ENCODE measurements around the gene AGAP3. TPM values are rescaled to one million over a fixed set of nuclear protein-coding genes. Genes with fewer than 3 reads are reported as not detected.
A peak's percentile ranks its signal among the peaks of the same experiment; 100 is the strongest.

Gene AGAP3
- total RNA-seq, 2 donors from 2014 or later = 50.8 to 79.2 TPM

DNA sequence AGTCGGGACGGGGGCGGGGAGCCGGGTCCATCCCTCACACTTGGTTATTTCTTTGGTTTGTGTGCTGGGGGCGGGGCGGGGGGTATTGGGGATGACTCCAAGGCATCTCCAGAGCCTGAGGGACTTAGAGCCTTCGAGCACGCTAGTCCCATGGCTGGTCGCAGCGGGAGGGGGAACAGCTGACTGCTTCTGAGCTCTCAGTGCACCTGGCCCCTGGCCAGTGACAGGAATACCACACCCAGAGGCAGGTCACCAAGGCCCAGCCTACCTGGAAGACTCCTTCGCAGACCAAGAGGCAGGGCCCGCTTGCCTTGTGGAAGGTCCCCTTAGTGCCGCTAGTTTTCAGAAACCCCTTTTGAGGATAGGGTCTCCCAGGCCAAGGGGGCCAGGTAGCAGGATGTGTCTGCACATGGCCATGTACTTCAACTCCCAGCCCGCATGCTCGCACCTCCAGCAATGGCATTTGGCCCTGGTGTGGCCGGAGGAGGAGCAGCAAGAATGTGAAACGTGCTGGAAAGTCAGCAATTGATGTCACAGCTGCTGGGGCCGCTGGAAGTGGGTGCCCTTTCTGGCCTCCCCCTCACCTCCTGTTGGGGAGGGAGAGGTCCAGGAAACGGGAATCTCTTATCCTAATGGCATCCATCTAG lies 40.3 kb downstream of the AGAP3 start:
- Histone ChIP-seq H3K36me3 (no peaks in the 10 kb centered on the region), H3K9ac (ENCODE audit: low read depth in 2 of 2, low read length in 2 of 2) (no peak overlapping the region), H3K27ac (peak overlapping the region; percentile 82), H3K9me3 (no peaks in the 10 kb centered on the region), H3K27me3 (no peaks in the 10 kb centered on the region), H3K4me3 (no peak overlapping the region), H3K4me1 (peaks cover 4% of the 10 kb centered on the region)
- TF ChIP-seq CTCF (IDR thresholded peaks at IDR 0.05) = no peak
- intact Hi-C loops (cut with DNase I) = loop anchor here (10.0 kb wide), 1 partner anchor 118 kb away; the partner anchor contains the start of gene SMARCD3
- peak; percentile 80 for DNase-seq

GRCh38 chr7:151128144-151128543 lies 41.9 kb downstream of the AGAP3 start:
- no peak overlapping the region for H3K27ac ChIP-seq
- H3K4me3 ChIP-seq = no peak overlapping the region
- H3K9me3 ChIP-seq = no peaks in the 10 kb centered on the region
- no peak for TF ChIP-seq CTCF (IDR thresholded peaks at IDR 0.05)
- no peaks in the 10 kb centered on the region for H3K36me3 ChIP-seq
- no peak for DNase-seq
- intact Hi-C loops (cut with DNase I) = loop anchor here (10.0 kb wide), 1 partner anchor 117 kb away; the partner anchor contains the start of gene SMARCD3
- H3K4me1 ChIP-seq = peaks cover 4% of the 10 kb centered on the region
- no peak overlapping the region for H3K9ac ChIP-seq (ENCODE audit: low read depth in 2 of 2, low read length in 2 of 2)
- no peaks in the 10 kb centered on the region for H3K27me3 ChIP-seq

- H3K4me3 ChIP-seq = no peak overlapping the region
- no peak overlapping the region for H3K9ac ChIP-seq (ENCODE audit: low read depth in 2 of 2, low read length in 2 of 2)
- H3K4me1 ChIP-seq = peaks cover 4% of the 10 kb centered on the region
- H3K27me3 ChIP-seq = no peaks in the 10 kb centered on the region
- no peak for TF ChIP-seq CTCF (IDR thresholded peaks at IDR 0.05)
- DNase-seq = no peak
- no peaks in the 10 kb centered on the region for H3K36me3 ChIP-seq
- intact Hi-C loops (cut with DNase I) = loop anchor here (10.0 kb wide), 1 partner anchor 116 kb away; the partner anchor contains the start of gene SMARCD3
- H3K9me3 ChIP-seq = no peaks in the 10 kb centered on the region
- no peak overlapping the region for H3K27ac ChIP-seq
Observed at GRCh38 chr7:151128716-151129115, 42.4 kb downstream of the AGAP3 start.

DNA sequence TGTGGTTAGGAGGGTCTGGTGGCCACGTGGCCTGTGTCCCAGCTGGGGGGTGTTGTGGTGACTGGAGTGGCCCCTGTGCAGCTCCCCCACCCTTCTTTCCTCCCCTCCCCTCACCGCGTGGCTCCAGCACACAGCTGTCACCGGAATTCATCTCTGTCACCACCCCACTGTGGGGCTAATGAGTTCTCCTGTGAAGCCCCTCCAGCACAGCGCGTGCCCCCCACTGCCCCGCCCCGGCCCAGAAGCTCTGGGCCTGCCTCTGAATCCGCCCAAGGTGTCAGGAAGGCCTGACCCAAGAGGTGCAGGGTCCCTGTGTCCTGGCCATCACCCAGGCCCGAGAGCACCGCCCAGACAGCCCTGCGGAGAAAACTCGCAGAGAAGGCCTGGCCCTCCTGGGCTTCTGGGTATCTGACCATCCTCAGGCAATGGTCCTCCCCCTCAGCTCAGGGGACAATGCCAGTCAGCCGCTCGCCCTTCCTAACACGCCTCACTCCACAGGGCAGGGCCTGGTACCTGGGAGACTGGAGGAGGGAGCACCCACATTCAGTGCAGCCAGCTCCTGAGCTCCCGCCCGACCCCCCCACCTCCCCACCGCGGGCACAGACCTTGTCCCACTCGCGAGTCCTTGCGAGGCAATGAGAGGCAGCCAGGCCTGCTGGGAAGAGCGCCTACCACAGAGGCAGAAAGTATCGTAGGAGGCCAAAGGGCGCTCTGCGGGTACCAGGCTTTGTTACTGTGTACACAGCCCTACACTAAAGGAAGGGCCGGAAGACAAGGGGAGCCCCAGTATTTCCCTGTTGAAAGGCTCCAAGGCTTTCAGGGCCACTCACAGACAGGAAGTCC lies 43.1 kb downstream of the AGAP3 start:
- Histone ChIP-seq H3K9ac (ENCODE audit: low read depth in 2 of 2, low read length in 2 of 2) (no peak overlapping the region), H3K4me3 (no peak overlapping the region), H3K4me1 (peaks cover 4% of the 10 kb centered on the region), H3K27me3 (no peaks in the 10 kb centered on the region), H3K9me3 (no peaks in the 10 kb centered on the region), H3K36me3 (no peaks in the 10 kb centered on the region), H3K27ac (no peak overlapping the region)
- intact Hi-C loops (cut with DNase I) = loop anchor here (10.0 kb wide), 1 partner anchor 115 kb away; the partner anchor contains the start of gene SMARCD3
- no peak for DNase-seq
- no peak for TF ChIP-seq CTCF (IDR thresholded peaks at IDR 0.05)

GRCh38 chr7:151129960-151130591 lies 43.8 kb downstream of the AGAP3 start:
- peaks cover 4% of the 10 kb centered on the region for H3K4me1 ChIP-seq
- no peaks in the 10 kb centered on the region for H3K27me3 ChIP-seq
- no peak for TF ChIP-seq CTCF (IDR thresholded peaks at IDR 0.05)
- H3K9ac ChIP-seq (ENCODE audit: low read depth in 2 of 2, low read length in 2 of 2) = no peak overlapping the region
- no peak overlapping the region for H3K4me3 ChIP-seq
- H3K36me3 ChIP-seq = no peaks in the 10 kb centered on the region
- intact Hi-C loops (cut with DNase I) = loop anchor here (10.0 kb wide), 1 partner anchor 115 kb away; the partner anchor contains the start of gene SMARCD3
- H3K9me3 ChIP-seq = no peaks in the 10 kb centered on the region
- no peak overlapping the region for H3K27ac ChIP-seq
- no peak for DNase-seq

All from colonic mucosa (tissue), 4 donors.